HG02642 (cell line): ENCODE results near the gene INPP5D.
"Not testable (repeated sequence)": the region's sequence is repeated elsewhere in the genome, so short reads cannot be mapped to it uniquely, and the experiment has no call there.

Experiments
- ATAC-seq: cut with Tn5 transposase; IDR thresholded peaks from one replicate; pipeline ENCODE4 v1.9.1; 2021; ENCODE audit warnings: mild to moderate bottlenecking; ENCODE audit not compliant: unreplicated experiment, poor library complexity

Gene INPP5D

DNA sequence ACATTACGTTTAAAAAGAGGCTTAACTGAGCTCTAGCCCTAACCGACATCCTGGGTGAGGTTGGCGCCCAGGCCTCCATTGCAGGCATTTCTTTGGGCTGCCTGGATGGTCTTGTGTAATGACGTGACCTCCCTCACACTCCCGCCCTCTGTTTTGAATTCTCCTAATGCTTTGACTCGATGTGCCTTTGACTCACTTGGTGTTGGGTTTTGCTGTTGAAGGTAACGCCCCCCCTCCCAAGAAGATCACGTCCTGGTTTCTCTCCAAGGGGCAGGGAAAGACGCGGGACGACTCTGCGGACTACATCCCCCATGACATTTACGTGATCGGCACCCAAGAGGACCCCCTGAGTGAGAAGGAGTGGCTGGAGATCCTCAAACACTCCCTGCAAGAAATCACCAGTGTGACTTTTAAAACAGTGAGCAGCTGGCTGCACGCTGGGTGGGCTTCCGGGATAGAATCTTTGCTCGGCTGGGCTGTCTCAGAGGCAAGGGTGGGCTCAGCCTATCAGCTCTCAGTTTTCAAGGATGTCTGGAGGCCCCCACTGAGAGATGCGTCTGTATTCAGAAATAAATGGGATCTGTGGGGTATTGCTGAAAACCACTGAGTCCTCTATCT, 103.5 kb downstream of the INPP5D start:
- ATAC-seq = no peak

DNA sequence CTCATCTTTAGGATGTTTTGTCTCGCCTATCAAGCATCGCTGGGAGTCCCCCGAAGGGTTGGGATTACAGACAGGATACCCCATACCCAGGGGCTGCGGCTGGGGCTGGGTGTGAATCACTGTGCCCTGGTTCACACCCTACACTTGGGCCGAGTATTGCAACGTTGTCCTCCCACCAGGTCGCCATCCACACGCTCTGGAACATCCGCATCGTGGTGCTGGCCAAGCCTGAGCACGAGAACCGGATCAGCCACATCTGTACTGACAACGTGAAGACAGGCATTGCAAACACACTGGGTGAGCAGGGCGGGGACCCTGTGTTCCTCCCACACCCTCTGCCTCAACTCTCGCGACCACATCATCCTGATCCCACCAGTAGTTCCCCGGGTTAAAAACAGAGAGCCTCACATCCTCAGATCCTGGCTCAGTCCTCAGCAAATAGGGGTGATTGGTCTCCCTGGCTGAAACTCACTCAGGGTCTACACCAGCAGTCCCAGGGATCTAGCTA, 104.0 kb downstream of the INPP5D start:
- no peak for ATAC-seq

DNA sequence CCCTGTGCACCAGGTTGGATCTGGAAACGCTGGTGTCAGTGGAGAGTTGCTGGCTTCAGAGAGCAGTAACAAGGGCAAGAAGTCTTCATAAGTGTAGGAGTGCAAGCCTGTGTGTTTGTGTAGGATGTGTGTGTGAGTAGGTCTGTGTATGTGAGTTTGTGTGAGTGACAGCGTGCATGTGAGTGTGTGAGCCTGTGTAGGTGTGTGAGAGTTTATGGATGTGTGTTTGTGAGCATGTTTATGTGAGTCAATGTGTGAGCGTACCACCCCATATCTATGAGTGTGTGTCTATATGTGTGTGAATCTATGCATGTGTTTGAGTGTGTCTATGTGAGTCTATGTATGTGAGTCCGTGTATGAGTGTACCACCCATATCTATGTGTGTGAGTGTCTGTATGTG, 104.8 kb downstream of the INPP5D start:
- no peak for ATAC-seq

DNA sequence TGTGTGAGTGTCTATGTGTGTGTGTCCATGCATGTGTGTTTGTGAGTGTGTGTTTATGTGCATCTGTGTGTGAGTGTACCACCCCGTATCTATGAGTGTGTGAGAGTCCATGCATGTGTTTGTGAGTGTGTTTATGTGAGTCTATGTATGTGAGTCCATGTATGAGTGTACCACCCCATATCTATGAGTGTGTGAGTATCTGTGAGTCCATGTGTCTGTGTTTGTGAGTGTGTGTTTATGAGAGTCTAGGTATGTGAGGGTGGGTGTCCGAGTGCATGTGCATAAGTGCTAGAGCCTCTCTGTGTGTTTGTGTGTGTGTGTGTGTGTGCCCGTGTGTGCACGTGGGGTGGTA, 105.4 kb downstream of the INPP5D start:
- ATAC-seq = no peak

DNA sequence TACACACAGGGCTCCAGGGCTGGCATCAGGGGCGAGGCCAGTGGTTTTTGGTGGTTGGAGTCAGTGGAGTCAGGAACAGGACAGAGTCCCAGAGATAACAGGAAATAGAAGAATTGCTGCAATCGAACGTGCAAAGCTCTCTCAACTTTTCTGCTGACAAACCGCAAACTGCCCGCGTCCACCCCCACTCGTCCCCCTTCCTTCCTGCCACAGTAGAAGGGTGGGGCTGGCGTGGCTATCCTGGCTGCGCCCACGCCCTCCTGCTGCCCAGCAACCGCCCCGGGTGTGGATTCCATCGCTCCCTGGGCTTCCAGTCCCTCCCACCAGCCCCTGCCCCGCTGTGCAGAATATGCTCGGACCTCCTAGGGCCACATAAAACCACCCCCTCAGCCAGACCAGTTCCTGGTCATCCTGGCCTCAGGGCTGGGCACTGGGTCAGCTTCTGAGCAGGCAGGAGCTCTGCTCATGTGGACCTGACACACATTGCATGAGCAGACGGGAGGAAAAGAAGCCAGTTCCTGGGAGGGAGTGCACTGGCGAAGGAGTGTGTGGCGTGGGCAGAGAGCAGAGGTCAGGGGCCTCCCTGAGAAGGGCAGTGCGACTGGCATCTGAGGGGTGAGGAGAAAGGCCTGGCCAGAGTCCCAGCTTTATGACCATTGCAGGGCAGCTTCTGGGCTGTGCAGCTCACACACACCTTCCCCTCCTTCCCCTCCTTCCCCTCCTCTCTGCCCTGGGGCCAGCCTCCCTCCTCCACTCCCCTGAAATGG, 105.9 kb downstream of the INPP5D start:
- no peak for ATAC-seq

DNA sequence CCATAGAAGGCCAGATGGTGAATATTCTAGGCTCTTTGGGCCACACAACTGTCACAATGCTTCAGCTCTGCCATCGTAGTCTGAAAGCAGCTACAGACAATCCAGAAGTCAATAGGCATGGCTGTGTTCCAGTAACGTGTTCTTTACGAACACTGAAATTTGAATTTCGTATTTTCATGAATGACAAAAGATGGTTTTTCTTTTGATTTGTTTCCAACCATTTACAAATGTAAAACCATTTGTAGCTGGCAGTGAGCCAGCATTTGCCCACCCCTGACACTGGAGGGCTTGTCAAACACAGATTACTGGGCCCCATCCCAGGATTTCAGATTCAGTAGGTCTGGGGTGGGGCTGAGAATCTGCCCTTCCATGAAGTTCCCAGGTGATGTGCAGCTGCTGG, 108.3 kb downstream of the INPP5D start:
- ATAC-seq = no peak

DNA sequence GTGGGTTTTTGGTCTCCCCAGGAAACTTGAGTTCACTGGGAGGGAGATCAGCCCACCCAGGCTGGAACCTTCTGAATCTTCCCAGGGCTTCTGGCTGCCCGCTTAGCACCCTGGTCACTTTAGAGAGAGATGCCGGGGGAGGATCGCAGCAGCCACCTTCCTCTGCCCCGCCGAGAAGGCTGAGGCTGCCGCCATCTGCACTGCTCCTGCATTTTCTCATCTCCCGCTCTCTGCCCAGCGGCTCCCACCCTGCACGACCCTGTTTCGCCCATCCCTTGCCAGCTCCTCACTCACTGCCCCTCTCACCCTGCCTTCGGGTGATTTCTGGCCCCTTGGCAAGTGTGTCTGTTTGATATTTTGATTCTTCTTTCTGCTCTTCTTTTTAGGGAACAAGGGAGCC, 108.8 kb downstream of the INPP5D start:
- ATAC-seq = no peak

DNA sequence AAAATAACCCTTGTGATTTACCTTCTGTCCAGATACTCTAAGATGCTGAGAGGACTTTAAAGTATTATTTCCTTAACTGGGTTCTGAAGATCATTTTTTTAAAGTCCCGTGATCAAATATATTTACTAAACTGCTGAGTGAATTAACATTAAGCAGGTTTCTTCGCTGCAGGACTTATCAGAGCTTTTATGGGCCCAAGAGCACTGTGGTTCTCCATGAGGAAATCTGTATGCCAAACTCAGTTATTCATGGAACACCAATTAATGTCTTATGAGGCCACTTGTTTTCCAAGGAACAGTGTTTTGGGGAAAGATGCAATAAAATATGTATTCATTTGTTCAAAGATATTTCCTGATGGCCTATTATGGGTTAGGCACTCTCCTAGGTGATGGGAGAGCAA, 111.2 kb downstream of the INPP5D start:
- no peak for ATAC-seq

DNA sequence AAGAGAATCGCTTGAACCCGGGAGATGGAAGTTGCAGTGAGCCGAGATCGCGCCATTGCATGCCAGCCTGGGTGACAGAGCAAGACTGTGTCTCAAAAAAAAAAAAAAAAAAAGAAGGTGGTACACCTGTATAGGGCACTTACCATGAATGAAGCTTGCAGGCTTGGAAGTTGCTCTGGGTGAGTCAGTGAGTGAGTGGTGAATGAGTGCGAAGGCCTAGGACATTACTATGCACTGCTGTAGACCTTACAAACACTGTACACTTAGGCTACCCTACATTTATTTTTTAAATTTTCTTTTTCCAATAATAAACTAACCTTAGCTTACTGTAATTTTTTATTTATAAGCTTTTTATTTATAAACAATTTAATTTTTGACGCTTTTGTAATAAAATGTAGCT, 113.0 kb downstream of the INPP5D start:
- ATAC-seq = no peak

DNA sequence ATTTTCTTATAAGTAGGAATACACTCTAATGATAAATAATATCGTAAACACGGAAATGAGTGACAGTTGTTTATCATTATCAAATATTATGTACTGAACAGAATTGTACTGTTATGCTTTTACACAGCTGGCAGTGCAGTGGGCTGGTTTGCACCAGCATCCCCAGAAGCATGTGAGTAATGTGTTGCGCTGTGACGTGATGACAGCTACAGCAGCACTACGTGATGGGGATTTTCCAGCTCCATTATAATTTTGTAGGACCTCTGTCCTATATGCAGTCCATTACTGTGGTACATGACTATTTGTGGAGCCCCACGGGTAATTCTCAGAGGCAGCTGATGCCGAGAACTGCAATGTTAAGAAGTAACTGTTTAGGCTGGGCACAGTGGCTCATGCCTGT, 114.0 kb downstream of the INPP5D start:
- no peak for ATAC-seq

DNA sequence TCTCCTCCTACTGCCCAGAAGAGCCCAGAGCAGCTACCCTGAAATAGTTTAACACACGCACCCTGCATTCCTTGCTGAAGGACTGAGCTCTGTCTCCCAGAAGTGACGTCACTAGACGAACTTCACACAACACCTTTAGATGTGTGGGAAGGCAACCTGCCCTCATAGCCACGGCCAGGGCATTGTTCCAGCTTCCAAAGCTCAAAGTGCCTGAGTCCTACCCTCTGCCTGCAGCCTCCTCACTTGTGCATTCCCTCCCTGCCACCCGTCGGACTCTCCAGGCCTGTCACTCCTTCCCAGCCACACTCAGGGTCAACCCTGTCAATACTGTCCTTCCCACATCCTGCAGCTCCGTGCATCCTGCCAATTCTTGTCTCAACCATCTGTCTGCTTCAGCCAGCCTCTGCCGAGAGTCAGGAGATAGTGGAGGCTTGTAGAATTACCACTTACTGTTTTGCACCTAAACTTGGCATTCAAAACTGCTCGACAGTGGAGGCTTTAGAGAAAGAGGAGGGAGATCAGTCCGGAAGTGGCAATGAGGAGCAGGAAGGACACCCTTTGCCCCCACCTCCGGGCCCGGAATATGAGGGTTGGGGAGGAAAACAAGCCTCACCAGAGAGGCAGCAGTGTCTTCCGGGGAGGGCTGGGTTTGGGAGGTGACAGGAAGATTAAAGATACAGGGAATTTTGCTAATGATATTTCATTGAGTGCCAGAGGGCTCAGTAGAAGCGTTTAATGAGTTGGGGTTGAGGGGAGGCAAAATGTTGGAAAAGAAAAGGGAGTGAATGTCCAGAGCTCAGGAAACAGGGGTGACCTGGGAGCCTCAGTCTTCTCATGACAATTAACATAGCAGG, 119.1 kb downstream of the INPP5D start:
- ATAC-seq = no peak

DNA sequence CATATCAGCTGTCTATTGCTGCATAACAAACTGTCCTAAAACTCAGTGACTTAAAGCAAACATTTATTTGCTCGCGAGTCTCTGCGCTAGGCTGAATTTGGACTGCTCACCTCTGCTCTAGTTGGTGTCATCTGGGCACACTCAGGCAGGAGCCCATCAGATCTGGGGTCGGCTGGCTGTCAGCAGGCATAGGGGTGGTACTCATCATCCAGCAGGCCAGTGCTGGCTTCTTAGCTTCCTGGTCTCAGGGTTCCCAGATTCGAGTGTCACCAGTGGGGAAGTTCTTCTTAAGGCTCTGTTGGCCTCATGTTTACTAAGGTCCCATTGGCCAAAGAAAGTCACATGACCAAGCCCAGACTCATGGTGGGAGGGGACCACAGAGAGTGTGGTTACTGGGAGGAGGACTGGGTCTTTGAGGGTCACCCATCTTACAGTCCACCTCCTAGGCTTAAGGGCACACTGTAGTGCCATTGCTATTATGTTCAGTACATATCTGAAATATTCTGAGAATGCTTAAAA, 119.8 kb downstream of the INPP5D start:
- no peak for ATAC-seq

DNA sequence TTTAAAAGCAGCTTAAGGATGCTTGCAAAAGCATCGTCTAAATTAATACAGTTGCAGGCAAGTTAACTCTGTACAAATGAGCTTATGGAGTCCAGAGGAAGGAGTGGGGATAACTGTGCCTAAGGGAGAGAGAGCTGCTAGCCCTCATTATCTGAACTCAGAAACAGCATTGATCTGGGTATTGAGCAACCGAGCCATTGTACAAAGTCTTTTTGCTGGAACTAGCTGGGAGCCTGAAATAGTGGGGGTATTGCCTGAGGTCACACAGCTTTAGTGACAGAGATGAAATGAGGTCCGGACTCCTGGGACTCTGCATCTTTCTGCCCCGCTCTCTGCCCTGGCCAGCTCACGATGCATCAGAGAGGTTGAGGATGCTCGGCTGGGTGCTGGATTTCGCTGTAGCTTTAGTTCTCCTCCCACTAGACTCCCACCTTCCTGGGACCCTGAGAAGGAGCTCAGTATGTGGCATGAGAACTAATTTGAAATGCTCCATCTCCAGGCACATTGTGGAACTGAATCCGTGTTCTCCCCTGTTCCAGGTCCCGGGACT, 123.8 kb downstream of the INPP5D start:
- no peak for ATAC-seq

DNA sequence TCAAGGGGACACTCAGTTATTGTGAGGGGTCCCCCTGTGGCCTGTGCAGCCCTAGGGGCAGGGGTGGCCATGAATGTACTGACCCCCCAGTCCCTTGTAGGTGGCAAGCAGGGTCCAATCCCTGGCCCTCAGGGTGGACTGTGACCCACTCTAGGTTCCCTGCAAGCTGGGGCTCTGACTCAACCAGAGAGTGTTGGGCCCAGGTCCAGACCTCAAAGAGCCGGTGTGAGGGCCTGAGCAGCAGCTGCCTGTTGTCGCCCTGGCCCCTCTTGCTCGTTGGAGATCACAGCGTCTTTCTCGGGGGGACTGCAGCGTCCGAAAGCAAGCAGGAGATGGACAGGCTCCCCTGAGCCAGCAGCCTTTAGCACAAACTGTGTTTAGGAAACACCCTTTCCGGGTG, 124.5 kb downstream of the INPP5D start:
- ATAC-seq = no peak

DNA sequence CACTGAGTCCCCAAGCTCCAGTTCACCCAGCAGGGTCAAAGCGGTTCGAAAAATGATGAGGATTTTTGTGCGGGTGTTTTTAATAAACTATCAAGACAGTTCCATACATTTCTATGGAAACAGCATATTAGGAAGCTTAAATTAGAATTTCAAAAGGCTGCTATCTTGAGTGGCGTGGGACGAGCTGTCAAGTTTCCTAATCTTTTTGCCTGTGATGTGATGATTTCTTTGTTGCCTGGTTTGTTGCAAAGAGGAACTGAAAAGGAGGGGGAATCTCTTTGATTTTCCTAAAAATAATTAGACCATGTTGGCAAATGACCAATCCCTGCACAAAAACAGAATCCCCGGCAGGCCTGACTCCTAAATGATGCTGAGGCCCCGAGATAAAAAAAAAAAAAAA, 125.2 kb downstream of the INPP5D start:
- ATAC-seq = no peak

DNA sequence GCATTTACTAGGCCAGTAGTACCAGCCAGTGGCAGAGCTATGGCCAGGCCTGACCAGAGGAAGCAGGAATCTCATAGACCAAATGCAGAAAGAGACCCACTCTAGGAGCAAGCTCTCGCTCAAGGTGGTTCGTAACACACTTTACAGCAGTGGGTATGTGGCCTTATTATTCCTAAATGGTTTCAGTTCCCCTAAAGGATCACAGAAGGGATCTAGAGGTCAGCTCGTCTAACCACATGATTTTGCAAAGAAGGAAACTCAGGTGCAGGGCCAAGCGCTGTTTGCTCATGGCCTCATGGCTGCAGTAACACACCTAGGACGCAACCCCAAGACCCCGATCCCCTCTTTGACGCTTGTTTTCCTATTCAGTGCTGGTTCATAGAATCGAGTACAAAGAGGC, 125.8 kb downstream of the INPP5D start:
- no peak for ATAC-seq

DNA sequence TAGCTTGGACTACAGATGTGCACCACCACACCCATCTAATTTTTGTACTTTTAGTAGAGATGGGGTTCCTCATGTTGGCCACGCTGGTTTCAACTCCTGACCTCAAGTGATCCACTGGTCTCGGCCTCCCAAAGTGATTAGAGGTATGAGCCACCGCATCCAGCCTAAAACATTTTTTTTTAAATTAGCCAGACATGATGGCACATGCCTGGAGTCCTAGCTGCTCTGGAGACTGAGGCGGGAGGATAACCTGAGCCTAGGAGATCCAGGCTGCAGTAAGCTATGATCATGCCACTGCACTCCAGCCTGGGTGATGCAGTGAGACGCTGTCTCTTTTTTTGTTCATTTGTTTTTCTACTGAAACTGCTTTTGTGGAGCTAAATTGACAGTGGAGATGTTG, 126.7 kb downstream of the INPP5D start:
- ATAC-seq = no peak

DNA sequence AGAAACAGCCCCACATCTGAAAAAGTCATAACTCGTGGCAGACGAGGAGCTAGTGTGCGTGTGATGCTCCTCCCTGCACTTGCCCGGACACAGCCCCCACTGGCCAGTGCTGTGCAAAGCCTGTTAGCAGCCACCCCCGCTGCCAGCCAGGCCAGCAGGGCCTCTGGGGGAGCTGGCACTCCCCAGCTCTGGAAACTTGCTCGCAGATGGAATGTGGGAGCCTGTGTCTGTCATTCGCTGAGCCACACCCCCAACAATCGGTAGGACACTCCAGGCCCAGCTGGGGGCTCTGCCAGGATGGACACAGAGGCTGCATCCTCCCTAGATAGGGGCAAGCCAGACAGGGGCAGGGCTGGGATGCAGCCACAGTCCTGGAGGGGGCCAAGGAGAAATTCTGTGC, 128.9 kb downstream of the INPP5D start:
- ATAC-seq = no peak

DNA sequence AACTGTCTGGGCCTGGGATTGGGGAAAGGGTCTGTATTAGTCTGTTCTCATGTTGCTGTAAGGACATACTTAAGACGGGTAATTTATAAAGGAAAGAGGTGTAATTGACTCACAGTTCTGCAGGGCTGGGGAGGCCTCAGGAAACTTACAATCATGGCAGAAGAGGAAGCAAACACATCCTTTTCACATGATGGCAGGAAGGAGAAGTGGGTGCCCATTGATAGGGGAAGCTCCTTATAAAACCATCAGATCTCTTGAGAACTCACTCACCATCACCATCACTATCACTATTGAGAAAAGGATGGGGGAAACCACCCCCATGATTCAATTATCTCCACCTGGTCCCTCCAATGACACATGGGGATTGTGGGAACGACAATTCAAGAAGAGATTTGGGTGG, 130.9 kb downstream of the INPP5D start:
- ATAC-seq = not testable (repeated sequence)

DNA sequence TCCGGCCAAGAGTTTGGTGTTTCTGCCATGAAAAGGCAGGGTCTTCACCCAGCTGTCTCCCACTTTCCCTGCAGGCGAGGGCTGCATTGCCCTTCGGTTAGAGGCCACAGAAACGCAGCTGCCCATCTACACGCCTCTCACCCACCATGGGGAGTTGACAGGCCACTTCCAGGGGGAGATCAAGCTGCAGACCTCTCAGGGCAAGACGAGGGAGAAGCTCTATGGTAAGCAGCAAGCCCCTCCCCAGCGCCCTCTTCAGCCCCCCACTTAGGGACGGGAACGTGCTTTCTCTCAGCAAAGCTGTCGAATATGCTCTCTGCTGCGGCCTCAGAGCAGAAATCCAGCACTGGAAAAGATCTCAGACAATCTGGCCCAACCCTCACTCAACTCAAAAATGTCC, 133.6 kb downstream of the INPP5D start:
- no peak for ATAC-seq

DNA sequence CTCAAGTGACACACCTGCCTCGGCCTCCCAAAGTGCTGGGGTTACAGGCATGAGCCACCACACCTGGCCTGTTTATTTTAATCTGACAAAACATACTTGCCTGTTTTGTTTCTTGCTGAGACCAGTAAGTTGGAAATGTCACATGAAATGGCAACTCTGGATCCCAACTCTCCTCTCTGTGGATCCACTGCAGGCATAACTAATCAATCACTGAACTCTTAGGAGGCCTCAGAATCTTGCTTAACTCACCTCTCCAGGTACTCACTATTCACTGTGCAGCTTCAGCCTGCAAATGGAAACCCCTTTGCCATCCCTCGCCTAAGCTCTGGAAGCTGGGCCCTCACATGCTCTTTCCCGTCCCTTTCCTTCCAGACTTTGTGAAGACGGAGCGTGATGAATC, 134.9 kb downstream of the INPP5D start:
- no peak for ATAC-seq
